Parathyroid adenoma (tissue), 2 donors: Measurements from ENCODE around the gene TRPV4.

Source experiments
- H2AFZ ChIP-seq: fragments of 300-600 bp; sonication (generic); one replicate; pipeline ENCODE4 v1.7.0; 2017; ENCODE audit warnings: antibody characterized with exemption, mild to moderate bottlenecking
- H3K27ac ChIP-seq: fragments of 300-600 bp; sonication (generic); one replicate; pipeline ENCODE4 v1.7.0; 2017
- H3K27me3 ChIP-seq: fragments of 300-600 bp; sonication (generic); one replicate; pipeline ENCODE4 v1.7.0; 2017; ENCODE audit warnings: low read length; ENCODE audit not compliant: control insufficient read depth, insufficient read depth
- H3K36me3 ChIP-seq: fragments of 300-600 bp; sonication (generic); one replicate; pipeline ENCODE4 v1.7.0; 2017; ENCODE audit warnings: low read length; ENCODE audit not compliant: control insufficient read depth, insufficient read depth
- H3K4me1 ChIP-seq: fragments of 300-600 bp; sonication (generic); one replicate; pipeline ENCODE4 v1.7.0; 2017; ENCODE audit warnings: control low read depth
- H3K4me2 ChIP-seq: fragments of 300-600 bp; sonication (generic); one replicate; pipeline ENCODE4 v1.7.0; 2017; ENCODE audit warnings: low read length
- H3K4me3 ChIP-seq: fragments of 300-600 bp; sonication (generic); one replicate; pipeline ENCODE4 v1.7.0; 2017; ENCODE audit warnings: low read depth, low read length
- H3K79me2 ChIP-seq: fragments of 300-600 bp; sonication (generic); one replicate; pipeline ENCODE4 v1.7.0; 2017; ENCODE audit warnings: control low read depth
- H3K9ac ChIP-seq: fragments of 300-600 bp; sonication (generic); one replicate; pipeline ENCODE4 v1.7.0; 2017; ENCODE audit warnings: mild to moderate bottlenecking
- H3K9me3 ChIP-seq: fragments of 300-600 bp; sonication (generic); one replicate; pipeline ENCODE4 v1.7.0; 2017; ENCODE audit warnings: low read length; ENCODE audit not compliant: control insufficient read depth
- TF ChIP-seq, protein P1 (sequence below): fragments of 300-600 bp; sonication (generic); IDR thresholded peaks from one replicate; pipeline ENCODE4 v1.7.0; 2017; ENCODE audit warnings: antibody characterized with exemption, mild to moderate bottlenecking
- donor health status: primary hyperparathyroidism.

Gene TRPV4

DNA sequence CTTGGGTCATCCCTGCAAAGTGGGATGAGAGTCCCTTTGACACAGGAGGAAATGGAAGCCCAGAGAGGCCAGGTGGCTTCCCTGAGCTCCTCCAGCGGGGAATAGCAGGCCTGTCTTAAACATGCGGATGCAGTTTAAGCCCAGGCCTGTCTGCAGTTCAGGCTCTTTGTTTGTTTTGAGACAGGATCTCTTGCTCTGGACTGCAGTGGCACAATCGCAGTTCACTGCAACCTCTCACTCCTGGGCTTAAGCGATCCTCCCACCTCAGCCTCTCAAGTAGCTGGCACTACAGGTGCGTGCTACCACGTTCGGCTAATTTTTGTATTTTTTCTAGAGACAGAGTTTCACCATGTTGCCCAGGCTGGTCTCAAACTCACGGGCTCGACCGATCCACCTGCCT is 3.5 kb downstream of the TRPV4 start:
- Histone ChIP-seq H3K4me3 (no peak overlapping the region), H3K4me2 (no peak overlapping the region), H3K9ac (no peak overlapping the region), H3K27me3 (no peaks in the 10 kb centered on the region), H3K4me1 (no peaks in the 10 kb centered on the region), H3K9me3 (no peaks in the 10 kb centered on the region), H3K27ac (no peak overlapping the region), H2AFZ (no peak overlapping the region), H3K79me2 (no peaks in the 10 kb centered on the region), H3K36me3 (no peaks in the 10 kb centered on the region)
- TF ChIP-seq, protein P1, sequence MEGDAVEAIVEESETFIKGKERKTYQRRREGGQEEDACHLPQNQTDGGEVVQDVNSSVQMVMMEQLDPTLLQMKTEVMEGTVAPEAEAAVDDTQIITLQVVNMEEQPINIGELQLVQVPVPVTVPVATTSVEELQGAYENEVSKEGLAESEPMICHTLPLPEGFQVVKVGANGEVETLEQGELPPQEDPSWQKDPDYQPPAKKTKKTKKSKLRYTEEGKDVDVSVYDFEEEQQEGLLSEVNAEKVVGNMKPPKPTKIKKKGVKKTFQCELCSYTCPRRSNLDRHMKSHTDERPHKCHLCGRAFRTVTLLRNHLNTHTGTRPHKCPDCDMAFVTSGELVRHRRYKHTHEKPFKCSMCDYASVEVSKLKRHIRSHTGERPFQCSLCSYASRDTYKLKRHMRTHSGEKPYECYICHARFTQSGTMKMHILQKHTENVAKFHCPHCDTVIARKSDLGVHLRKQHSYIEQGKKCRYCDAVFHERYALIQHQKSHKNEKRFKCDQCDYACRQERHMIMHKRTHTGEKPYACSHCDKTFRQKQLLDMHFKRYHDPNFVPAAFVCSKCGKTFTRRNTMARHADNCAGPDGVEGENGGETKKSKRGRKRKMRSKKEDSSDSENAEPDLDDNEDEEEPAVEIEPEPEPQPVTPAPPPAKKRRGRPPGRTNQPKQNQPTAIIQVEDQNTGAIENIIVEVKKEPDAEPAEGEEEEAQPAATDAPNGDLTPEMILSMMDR, result no peak

DNA sequence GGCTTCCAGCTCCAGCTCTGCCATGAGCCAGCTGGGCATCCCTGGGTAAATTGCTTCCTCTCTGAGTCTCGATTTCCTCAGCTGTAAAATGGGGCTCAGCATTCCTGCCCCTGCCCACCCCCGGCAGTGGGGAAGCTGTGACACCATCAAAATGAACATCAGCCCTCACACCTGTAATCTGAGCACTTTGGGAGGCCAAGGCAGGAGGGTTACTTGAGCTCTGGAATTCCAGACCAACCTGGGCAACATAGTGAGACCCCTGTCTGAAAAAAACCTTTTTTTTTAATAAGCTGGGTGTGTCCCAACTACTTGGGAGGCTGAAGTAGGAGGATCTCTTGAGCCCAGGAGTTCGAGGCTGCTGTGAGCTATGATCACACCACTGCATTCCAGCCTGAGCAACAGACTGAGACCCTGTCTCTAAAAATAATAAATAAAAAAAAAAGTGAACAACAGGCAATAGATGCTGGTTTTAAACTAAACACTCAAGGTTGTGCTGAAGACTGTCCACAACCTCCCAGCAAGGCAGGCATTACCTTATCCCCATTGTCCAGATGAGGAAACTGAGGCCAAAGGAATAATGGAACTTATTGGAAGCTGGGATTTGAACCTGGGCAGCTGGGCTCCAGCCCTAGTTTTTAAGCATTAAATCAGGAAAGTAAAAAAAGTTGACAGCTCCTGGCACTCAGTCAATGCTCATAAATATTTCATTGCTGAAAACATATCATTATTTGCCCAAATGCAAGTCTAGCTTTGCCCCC is 4.3 kb downstream of the TRPV4 start:
- no peaks in the 10 kb centered on the region for H3K4me1 ChIP-seq
- H3K36me3 ChIP-seq, result no peaks in the 10 kb centered on the region
- no peak overlapping the region for H3K4me2 ChIP-seq
- H3K9ac ChIP-seq, result no peak overlapping the region
- no peaks in the 10 kb centered on the region for H3K9me3 ChIP-seq
- H3K27ac ChIP-seq, result no peak overlapping the region
- TF ChIP-seq, protein P1, result no peak
- no peak overlapping the region for H2AFZ ChIP-seq
- no peak overlapping the region for H3K4me3 ChIP-seq
- no peaks in the 10 kb centered on the region for H3K79me2 ChIP-seq
- no peaks in the 10 kb centered on the region for H3K27me3 ChIP-seq

DNA sequence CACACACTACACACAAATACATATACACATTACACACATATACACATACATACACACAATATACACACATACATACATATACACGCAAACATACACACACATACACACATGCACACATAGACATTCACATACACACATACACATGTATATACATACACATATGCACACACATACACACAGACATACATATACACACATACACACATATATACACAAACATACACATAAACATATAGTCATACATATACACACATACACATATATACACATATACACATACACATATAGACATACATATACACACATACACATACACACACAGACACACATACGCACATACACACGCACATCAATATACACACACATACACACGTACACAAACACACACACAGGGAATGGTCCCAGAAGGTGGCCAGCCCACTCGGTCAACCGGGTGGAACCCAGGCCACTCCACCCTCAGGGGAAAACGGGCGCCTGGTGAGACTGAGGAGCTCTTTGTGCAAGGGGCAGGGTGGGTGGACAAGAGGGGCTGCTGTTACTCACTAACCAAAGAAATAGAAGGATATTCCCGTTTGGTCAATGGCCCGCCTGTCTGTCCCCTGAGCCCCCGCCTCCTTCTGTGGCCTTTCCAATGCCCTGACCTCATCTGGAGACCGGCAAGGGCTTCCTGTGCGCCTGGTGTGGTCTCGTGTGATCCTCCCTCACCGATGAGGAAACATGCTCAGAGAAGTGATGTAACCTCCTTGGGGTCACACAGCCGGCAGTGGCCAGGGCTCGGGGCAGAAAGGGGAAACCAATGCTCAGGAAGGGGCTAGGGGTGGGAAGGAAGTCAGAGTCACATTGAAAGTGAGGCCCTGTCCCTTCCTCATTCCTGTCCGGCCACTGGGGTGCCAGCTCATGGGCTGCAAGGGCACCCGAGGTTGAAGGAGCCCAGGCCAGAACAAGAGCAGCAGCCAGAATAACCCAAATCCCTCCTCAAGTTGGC is 5.3 kb downstream of the TRPV4 start:
- Histone ChIP-seq H3K9me3 (no peaks in the 10 kb centered on the region), H3K9ac (no peak overlapping the region), H3K4me2 (no peak overlapping the region), H3K27me3 (no peaks in the 10 kb centered on the region), H2AFZ (no peak overlapping the region), H3K36me3 (no peaks in the 10 kb centered on the region), H3K4me1 (no peaks in the 10 kb centered on the region), H3K79me2 (no peaks in the 10 kb centered on the region), H3K27ac (no peak overlapping the region), H3K4me3 (no peak overlapping the region)
- TF ChIP-seq, protein P1, result no peak

DNA sequence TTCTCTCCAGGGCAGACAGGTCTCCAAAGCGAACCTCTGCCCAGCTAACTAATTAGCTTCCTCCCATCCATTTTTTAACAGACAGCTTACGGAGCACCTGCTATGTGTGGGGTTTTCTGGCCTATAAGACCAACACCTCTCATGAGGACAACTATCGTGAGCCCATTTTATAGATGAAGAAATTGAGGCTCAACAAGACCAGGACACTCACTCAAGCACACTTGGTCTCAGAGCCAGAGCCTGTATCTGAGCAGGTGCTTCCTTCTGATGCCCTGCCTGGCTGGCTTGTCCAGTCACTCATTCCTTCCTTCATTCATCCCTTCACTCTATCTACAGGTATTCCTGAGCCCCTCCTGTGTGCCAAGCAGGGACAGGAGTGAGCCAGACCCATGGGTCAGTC is 6.1 kb downstream of the TRPV4 start:
- no peak overlapping the region for H3K9ac ChIP-seq
- H3K27ac ChIP-seq, result no peak overlapping the region
- H3K36me3 ChIP-seq, result no peaks in the 10 kb centered on the region
- no peaks in the 10 kb centered on the region for H3K9me3 ChIP-seq
- H3K27me3 ChIP-seq, result no peaks in the 10 kb centered on the region
- H2AFZ ChIP-seq, result no peak overlapping the region
- TF ChIP-seq, protein P1, result no peak
- no peaks in the 10 kb centered on the region for H3K4me1 ChIP-seq
- H3K4me3 ChIP-seq, result no peak overlapping the region
- no peak overlapping the region for H3K4me2 ChIP-seq
- H3K79me2 ChIP-seq, result no peaks in the 10 kb centered on the region
